HL-60 (cell line): ENCODE results near the gene CCRL2.
"Not testable (repeated sequence)": the region's sequence is repeated elsewhere in the genome, so short reads cannot be mapped to it uniquely, and the experiment has no call there.

Source experiments
- DNase-seq, 2 experiments: peaks; one replicate each; pipeline ENCODE4 v3.0.0-alpha.2; 2010 to 2020; ENCODE audit warnings: low read depth in 1 of 2, low spot score in 1 of 2
- H3K27ac ChIP-seq: fragments of 250-450 bp; sonication (Bioruptor Pico); replicated peaks from 2 replicates; pipeline ENCODE4 v1.5.1; 2020; ENCODE audit warnings: mild to moderate bottlenecking, moderate library complexity
- H3K27me3 ChIP-seq: fragments of 250-450 bp; sonication (Bioruptor Pico); 2 replicates; pipeline ENCODE4 v1.5.1; 2021; ENCODE audit warnings: mild to moderate bottlenecking, moderate library complexity; ENCODE audit not compliant: insufficient read depth, poor library complexity, severe bottlenecking
- H3K4me3 ChIP-seq: replicated peaks from 2 replicates; pipeline ENCODE4 v1.5.1; 2011; ENCODE audit warnings: mild to moderate bottlenecking, control low read depth, low read length; ENCODE audit not compliant: insufficient read depth
- GABPA ChIP-seq: IDR thresholded peaks from 2 replicates; pipeline ENCODE4 v1.6.1; 2012; ENCODE audit warnings: low read depth
- POLR2AphosphoS5 ChIP-seq: IDR thresholded peaks from 2 replicates; pipeline ENCODE4 v1.6.1; 2012; ENCODE audit warnings: low read depth
- SPI1 ChIP-seq: IDR thresholded peaks from 2 replicates; pipeline ENCODE4 v1.6.1; 2012; ENCODE audit warnings: low read depth, mild to moderate bottlenecking, borderline replicate concordance
- TF ChIP-seq, protein P1 (sequence below): IDR thresholded peaks from 2 replicates; pipeline ENCODE4 v1.6.1; 2012; ENCODE audit warnings: low read depth; ENCODE audit not compliant: insufficient replicate concordance
- TF ChIP-seq, protein P2 (sequence below): IDR thresholded peaks from one replicate; pipeline ENCODE4 v1.5.1; 2011; ENCODE audit warnings: low read length, control low read depth, inconsistent platforms; ENCODE audit not compliant: insufficient read depth

Gene CCRL2

DNA sequence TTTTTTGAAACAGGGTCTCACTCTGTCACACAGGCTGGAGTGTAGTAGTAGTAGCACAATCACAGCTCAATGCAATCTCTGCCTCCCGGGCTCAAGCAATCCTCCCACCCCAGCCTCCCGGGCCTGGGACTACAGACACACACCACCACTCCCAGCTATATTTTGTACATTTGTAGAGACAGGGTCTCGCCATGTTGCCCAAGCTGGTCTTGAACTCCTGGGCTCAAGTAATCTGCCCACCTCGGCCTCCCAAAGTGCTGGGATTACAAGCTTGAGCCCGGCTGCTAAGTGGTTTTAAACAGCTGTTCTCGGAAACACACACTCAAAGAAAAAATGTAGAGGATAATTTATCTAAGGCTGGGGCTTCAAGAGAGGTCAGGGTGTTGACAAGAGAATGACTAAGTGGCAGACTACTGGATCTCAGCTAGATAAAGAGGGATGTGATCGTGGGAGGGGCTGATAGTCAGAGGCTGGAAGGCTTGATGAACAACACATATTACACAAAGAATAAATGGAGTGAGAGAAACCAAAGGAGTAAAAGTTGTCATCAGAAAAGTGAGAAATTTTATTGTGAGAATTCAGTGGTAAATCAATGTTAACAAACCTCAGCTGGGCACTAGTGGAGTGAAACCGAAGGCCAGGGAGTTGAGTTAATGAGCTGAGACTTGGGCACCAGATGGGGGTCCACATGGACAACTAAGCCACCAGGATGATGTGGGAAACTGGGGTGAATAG is 6.9 kb upstream of the CCRL2 start:
- H3K27me3 ChIP-seq: no peaks in the 10 kb centered on the region
- no peak for TF ChIP-seq POLR2AphosphoS5
- TF ChIP-seq GABPA: no peak
- TF ChIP-seq, protein P1, sequence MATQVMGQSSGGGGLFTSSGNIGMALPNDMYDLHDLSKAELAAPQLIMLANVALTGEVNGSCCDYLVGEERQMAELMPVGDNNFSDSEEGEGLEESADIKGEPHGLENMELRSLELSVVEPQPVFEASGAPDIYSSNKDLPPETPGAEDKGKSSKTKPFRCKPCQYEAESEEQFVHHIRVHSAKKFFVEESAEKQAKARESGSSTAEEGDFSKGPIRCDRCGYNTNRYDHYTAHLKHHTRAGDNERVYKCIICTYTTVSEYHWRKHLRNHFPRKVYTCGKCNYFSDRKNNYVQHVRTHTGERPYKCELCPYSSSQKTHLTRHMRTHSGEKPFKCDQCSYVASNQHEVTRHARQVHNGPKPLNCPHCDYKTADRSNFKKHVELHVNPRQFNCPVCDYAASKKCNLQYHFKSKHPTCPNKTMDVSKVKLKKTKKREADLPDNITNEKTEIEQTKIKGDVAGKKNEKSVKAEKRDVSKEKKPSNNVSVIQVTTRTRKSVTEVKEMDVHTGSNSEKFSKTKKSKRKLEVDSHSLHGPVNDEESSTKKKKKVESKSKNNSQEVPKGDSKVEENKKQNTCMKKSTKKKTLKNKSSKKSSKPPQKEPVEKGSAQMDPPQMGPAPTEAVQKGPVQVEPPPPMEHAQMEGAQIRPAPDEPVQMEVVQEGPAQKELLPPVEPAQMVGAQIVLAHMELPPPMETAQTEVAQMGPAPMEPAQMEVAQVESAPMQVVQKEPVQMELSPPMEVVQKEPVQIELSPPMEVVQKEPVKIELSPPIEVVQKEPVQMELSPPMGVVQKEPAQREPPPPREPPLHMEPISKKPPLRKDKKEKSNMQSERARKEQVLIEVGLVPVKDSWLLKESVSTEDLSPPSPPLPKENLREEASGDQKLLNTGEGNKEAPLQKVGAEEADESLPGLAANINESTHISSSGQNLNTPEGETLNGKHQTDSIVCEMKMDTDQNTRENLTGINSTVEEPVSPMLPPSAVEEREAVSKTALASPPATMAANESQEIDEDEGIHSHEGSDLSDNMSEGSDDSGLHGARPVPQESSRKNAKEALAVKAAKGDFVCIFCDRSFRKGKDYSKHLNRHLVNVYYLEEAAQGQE: no peak
- no peak for TF ChIP-seq SPI1
- no peak overlapping the region for H3K27ac ChIP-seq
- no peak overlapping the region for H3K4me3 ChIP-seq
- DNase-seq: no peak

DNA sequence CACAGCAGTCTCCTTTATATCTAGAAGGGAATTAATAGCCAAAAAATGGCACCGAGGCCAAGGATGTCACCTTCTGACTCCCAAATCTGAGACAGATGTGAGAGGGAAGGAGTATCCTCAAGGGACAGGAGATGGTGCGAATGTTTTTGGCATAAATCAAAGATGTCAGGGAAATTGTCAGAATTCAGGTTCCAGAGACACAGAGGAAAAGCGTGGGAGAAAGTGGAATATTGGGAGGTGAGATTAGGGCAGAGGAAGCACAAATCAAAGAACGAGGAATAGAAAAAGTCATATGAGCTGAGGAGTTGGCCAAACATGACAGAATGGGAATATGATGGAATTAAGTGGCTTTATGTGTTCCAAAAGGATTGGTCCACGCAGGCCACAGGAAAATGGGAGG is 6.2 kb upstream of the CCRL2 start:
- Histone ChIP-seq H3K27me3 (no peaks in the 10 kb centered on the region), H3K27ac (no peak overlapping the region)

DNA sequence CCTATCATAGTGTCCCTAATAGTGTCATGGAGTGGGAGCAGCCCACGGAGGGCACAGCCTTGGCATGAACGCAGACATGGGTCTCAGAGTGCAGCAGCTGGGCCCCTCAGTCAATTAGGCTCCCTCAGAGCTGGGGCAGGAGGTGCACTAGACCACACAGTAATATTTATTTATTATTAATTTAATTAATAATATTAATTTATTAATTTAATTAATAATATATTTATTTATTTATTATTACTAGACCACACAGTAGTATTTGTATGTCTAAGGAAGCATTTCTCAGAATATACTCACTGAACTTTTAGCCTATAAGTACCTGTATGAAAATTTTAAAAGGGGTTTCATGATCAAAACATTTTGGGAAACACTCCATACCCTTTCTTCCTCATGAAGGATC is 5.5 kb upstream of the CCRL2 start:
- TF ChIP-seq, protein P2, sequence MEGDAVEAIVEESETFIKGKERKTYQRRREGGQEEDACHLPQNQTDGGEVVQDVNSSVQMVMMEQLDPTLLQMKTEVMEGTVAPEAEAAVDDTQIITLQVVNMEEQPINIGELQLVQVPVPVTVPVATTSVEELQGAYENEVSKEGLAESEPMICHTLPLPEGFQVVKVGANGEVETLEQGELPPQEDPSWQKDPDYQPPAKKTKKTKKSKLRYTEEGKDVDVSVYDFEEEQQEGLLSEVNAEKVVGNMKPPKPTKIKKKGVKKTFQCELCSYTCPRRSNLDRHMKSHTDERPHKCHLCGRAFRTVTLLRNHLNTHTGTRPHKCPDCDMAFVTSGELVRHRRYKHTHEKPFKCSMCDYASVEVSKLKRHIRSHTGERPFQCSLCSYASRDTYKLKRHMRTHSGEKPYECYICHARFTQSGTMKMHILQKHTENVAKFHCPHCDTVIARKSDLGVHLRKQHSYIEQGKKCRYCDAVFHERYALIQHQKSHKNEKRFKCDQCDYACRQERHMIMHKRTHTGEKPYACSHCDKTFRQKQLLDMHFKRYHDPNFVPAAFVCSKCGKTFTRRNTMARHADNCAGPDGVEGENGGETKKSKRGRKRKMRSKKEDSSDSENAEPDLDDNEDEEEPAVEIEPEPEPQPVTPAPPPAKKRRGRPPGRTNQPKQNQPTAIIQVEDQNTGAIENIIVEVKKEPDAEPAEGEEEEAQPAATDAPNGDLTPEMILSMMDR: no peak
- TF ChIP-seq POLR2AphosphoS5: no peak
- TF ChIP-seq SPI1: no peak
- TF ChIP-seq GABPA: no peak
- TF ChIP-seq, protein P1: no peak
- H3K27me3 ChIP-seq: no peaks in the 10 kb centered on the region
- no peak overlapping the region for H3K4me3 ChIP-seq
- DNase-seq: no peak
- H3K27ac ChIP-seq: no peak overlapping the region

More for the DNA sequence above, 6.2 kb upstream of the CCRL2 start:
- DNase-seq: no peak
- TF ChIP-seq, protein P1: no peak
- TF ChIP-seq POLR2AphosphoS5: no peak
- TF ChIP-seq, protein P2: no peak
- TF ChIP-seq GABPA: no peak
- TF ChIP-seq SPI1: no peak
- H3K4me3 ChIP-seq: no peak overlapping the region

DNA sequence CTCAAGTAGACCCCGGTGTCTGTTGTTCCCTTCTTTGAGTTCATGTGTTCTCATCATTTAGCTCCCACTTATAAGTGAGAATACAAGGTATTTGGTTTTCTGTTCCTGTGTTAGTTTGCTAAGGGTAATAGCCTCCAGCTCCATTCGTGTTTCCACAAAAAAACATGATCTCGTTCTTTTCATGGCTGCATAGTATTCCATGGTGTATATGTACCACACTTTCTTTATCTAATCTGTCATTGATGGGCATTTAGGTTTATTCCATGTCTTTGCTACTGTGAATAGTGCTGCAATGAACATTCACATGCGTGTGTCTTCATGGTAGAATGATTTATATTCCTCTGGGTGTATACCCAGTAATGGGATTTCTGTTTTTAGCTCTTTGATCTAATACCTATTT is 4.2 kb upstream of the CCRL2 start:
- not testable (repeated sequence) for DNase-seq, H3K4me3 ChIP-seq, H3K27me3 ChIP-seq, H3K27ac ChIP-seq
